Fibroblast of skin of left quadriceps (primary cell): ENCODE results near the gene RGS6.

Source experiments
- DNase-seq, 2 experiments: peaks; one replicate each; pipeline ENCODE4 v3.0.0-alpha.2; 2013; ENCODE audit warnings: low read depth in 2 of 2

Gene RGS6

DNA sequence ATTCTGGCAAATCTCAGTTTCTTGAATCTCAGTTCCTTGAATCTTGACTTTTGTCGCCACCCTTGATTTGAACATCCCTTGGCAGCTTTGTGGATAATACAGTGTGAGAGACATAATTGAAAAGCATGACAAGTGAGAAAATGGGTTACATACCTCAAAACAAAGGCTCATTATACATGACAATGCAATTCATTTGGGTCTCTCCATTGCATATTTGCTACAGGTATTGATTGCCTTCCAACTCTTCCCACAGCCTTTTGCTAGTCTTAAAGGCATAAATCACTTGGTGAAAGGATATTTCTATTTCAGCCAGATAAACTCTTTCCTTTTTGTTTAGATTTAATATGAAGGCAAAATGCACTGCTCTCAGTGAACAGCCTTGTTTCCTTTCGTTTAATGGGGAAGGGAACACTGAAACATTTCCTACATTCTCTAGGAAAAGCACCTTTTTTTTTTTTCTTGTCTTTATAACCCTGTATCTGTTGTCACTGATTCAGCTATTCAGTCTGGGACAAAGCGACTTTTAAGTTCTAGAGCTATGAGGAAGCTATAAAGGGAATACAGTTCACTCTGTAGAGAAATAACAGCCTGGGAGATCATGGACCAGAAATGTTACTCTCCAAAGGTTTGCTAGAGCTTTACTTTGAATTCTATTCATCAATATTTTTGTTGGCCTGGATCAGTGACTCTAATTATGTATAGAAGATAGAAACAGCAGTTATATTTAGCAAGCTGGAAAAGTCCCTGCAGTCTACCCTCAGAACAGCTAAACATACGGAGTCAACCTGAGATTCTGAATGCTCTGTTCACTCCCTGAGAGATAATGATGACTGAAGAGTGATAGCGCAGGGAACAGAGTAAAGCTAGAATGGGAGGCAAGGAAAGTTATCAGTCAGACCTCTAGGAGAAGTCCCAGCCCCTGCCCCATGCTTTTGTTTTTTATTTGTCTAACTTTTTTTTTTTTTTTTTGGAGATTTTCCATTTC lies 311.4 kb downstream of the RGS6 start:
- no peak for DNase-seq

DNA sequence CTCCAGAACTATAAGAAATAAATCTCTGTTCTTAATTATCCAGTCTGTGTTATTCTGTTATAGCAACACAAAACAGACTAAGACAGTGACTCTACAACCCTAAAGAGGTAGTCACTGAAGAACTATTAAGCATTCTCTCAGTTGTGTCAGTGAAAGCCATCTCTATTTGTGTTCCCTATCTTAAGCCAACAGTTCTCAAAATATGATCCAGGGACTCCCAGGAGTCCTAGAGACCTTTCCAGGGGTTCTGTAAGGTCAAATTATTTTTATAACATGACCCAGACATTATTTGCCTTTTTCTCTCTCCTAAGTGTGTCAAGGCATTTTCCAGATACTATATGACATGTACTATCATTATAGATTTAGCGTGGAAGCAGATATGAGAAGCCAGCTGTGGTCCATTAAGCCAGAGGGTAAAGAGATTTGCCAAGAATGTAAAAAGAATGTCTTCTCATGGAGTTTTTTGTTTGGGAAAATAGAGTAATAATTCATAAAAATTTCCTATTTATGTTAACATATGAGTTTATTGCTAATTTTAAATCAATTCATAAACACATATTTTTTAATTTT lies 315.8 kb downstream of the RGS6 start:
- DNase-seq = no peak

DNA sequence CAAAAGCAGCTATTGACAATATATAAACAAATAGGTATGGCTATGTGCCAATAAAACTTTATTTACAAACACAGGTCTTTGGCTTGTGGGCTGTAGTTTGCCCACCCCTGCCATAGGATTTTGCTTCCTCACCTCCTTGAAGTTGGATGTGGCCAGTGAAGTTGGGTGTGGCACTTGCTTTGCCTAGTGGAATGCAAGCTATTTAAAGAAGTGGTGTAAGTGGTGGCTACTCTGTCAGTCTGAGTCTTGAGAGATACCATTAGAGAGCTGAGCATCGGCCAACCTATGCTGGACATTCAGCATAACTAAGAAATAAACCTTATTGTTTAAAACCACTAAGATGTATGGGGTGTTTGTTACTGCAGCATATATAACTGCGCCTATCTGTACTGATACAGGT lies 321.3 kb downstream of the RGS6 start:
- DNase-seq = no peak

DNA sequence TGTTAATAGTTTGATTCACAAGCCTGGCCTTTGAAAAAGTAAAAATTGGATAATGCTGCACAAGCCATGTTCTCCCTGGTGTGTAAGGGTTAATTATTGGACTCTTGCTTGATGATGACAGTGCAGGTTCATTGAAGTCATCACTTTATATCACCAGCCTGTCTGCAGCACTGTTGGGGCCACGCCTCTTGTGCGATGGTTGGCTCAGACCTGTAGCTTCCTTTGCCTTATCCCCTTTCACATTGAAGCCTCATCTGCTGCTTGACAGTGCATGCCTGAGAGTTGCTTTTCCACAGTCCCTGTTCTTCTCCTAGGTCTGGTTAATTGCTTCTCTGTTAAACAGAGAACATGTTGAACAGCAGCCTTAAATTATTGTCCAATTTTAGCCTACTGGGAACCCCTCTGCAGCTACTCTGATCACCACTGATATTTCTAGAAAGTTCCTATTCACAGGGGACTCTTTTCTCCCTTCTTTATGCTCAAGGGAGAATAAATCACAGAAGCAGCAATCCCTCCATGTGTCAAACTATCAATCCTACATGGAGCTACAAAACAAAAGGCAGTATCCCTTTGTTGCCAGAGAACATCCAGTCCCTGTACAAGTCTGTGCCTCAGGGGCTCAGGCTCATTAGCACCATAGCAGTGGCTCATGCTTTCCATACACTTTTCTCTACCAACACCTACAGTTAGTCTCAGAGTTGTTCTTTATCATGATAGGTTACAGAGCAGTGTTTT lies 322.1 kb downstream of the RGS6 start:
- DNase-seq = no peak

DNA sequence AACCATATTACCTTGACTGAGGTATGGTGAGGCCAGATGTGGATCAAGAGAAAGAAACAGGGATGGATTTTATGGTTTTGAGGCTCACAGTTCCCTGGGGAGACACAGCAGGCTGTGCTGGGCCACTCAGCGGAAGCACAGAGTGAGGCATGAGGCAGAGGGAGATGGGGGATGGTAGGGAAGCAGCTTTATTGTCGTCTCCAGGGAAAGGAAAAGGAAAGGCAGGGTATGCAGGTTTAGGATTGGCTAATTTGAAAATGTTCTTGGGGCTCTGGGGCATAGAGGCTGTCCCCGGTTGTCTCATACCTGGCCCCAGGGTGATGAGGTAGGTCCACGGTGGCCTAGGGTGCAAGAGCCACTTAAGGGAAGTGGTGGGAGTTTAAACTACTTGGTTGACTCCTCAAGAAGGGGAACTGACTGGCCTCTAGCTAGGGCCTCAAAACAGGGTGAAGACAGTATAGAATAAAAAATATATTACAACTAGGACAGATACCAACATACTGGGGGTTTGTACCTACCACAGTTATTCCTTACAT lies 322.8 kb downstream of the RGS6 start:
- no peak for DNase-seq

DNA sequence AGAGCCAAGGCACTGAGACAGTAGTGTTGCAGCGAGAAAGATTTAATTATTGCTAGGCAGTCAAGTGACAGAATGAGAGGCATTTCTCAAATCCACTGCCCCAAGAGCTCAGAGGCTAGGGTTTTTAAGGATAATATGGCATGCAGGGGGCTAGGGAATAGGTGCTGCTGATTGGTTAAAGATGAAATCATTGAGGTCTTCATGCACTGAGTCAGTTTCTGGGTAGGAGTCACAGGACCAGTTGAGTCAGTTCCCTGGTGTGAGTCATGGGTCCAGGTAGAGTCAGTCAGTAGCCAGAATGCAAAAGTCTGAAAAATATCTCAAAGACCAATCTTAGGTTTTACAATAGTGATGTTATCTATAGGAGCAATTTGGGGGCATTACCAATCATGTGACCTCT lies 323.8 kb downstream of the RGS6 start:
- no peak for DNase-seq

DNA sequence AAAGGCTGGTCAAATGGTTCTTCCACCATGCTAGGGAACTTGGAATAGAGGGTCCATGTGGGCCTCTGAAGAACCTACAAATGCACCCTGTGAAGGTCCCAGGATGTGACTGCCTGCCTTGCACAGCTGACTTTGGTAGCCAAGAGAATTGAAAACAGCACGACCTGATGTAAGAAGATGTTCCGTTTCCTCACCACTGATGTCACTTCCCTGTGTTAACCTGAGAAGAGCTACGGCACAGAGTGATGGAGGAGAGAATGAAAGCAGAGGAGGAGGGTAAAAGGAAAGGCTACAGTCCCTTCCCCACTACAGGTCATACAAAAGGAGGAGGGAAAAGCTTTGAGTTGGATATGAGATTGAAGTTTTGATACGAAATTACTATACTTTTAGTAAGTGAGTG lies 328.8 kb downstream of the RGS6 start:
- DNase-seq = no peak

DNA sequence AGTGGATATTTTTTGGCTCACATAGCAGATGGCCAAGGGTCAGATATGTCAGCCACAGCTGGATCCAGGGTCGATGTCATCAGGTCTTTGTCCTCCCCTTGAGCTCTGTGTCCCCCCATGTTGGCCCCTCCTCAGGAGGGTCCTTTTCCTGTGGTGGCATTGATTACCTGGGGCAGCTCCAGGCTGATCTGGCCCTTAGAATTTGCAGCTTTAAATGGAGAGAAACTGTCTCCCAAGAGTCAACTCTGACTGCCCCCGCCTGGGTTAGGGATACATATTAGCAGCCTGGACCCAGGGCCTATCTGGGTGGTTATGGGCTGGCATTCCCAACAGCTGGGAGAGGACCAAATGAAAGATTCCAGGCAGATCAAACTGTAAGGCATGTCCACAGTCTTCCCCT lies 330.5 kb downstream of the RGS6 start:
- no peak for DNase-seq

DNA sequence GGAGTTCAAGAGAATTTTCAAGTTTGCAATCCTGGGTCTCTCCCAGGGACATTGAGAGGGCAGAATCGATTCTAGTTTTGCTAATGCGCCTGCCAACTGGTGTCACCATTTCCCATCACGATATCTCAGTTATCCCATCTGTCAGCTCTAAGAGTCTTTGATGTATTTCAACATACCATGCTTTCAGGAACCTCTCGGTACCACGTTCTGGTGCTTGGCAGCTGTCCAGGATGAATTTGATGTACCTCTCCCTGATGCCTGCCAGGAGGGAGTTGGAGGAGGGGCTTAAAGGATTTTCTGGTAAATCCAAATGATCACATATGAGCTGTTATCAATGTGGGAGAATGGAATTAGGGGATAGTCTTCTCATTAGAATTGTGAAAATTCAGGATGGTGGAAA lies 332.5 kb downstream of the RGS6 start:
- no peak for DNase-seq

DNA sequence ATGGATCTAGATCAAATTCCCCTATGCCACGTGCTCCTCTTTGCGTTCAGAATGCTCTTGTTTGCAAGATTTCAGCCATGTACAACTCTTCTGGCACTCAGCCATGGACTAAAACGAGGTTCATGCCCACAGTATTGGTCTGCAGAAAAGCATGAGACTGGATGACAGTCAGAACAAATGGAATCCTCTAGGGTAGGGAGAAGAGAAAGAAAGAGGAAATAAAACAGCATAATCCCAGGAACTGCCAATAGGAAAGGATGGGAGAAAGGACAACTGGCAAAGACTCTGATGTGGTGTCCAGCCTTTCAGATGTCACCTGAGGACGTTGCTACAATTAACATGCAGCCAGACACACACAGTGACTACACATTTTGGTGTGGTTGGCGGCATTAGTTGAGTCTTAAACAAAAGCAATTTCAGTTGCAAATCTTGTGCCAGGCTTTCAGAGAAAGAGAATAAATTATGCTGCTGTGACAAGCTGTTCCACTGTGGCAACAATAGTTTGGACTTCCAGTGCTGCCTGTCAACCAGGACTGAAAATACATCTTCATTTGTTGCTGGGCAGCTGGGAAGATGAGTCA lies 338.0 kb downstream of the RGS6 start:
- no peak for DNase-seq

DNA sequence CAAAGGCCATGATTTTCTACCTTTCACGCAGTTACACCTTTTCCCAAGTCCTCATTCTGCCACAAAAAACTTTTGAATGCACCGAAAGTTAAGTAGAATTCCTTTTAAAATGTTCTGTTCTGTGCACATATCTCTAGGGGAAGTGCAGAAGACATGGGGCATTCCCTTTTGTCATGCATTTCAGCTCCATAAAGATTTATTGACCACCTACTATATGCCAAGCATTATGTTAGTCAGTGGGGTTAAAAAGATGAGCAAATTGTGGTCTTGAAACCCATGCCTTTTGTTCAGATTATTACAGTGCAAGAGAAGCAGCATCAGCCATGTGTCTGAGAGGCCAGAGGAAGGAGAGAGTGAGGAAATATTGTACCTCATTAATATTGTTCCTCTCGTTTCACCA lies 338.5 kb downstream of the RGS6 start:
- no peak for DNase-seq

DNA sequence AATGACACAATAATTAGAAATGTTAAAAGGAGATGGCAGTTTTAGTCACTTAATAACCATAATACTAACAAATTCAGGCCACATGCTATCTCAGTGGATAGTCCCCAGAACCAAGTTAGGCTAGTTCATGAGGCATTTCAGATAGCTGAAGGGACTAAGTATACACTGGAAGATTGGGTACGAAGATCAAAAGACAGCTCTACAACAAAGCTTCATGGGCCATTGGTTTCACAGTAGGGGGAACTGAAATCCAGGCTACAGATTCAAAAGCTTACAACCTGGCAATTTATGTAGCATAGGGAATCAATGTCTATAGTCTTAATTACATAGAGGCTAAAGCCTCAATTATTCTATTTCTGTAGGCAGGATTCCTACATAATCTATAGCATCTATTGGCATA lies 343.0 kb downstream of the RGS6 start:
- DNase-seq = no peak

DNA sequence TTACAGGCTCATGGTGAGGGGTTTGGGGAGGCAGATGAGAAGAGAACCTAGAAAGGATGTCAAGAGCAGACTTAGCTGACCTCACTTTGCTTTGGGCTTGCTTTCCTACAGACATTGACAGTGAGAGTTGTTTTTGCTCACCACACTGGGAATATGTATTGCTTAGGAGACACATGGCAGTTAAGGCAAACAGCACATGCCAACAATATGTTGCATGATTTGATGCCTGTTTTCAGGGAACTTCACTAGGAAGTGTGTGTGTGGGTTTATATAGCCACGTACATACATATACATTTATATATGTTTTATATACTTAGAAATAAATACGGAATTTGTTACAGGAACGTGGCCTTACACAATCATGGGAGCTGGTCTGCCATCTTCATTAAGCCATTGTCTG lies 346.1 kb downstream of the RGS6 start:
- DNase-seq = no peak

DNA sequence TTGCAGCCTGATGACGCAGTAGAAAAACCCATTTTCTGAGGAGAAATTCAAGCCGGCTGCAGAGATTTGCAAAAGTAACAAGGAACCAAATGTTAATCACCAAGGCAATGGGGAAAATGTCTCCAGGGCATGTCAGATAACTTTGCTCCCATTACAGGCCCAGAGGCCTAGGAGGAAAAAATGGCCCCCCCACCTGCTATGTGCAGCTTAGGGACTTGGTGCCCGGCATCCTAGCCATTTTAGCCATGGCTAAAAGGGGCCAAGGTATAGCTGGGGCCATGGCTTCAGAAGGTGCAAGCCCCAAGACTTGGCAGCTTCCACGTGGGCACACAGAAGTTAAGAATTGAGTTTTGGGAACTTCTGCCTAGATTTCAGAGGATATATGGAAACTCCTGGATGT lies 351.9 kb downstream of the RGS6 start:
- no peak for DNase-seq

DNA sequence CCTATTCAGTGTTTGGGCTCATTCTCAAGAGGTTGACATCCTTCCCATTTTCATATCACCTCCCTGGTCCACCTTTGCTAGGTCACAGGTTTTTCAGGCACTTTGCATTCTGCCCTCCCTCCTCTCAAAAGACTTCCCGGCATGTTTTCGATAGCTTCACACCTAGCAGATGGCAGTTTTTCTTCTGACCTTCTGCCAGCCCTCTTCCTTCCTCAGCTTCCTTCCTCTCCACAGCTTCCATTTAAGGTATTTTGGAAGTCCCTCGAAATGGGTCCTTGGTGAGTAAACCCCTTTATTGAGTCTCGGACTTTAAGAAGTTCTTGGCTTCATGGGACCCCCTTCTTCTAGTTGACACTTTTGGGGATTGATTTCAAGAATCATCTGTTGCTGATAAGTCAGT lies 358.0 kb downstream of the RGS6 start:
- no peak for DNase-seq

DNA sequence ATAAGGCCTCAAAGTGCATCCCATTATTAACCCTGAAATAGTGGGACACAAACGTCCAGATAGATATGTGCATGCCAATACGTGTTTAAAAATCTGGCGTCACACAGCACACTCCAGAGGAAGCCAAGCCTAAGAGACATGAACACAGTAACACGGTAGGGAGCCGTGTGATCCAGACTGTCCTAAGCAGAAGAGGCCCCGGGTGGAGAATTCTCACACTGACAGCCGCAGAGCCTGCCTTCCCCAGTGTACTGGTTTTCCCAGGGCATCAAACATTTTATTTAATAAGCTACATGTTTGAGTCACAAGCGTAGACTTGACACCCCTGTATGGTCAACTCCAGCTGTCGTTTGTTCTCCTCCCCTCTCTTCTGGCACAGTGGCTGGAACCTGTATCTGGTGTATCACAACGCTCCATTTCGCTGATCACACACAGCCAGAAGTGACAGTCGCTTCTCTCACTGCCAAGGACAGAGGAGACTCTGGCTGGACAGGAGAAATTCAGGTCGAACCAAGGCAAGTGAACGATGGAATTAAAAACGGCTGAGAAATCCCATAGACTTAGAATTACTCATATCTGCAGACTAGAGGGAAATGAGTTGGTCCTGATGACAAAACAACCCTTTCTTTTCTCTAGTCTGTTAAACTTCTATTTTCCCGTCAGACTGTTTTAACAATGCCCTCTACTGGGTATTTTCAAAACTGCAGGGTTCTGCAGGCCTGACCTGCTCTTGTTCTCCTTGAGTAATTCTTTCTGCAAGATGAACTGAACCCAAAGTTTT lies 359.9 kb downstream of the RGS6 start:
- DNase-seq = peak in 1 of 2 experiments; percentile 2

DNA sequence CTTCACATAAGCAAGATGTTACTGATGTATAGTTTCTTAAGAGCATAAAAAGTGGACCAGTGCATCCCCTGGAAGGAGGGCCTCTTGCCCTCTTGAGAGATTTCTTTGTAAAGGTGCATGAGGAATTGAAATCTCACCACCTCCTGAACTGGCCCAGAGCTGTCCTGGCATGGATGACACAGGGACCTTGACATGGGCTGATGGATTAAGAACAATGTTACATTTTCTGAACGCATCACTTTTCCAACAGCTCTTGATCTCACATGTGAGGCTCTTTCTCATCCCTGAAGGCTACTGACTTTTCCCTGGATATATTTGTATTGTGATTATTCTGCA lies 360.4 kb downstream of the RGS6 start:
- no peak for DNase-seq

DNA sequence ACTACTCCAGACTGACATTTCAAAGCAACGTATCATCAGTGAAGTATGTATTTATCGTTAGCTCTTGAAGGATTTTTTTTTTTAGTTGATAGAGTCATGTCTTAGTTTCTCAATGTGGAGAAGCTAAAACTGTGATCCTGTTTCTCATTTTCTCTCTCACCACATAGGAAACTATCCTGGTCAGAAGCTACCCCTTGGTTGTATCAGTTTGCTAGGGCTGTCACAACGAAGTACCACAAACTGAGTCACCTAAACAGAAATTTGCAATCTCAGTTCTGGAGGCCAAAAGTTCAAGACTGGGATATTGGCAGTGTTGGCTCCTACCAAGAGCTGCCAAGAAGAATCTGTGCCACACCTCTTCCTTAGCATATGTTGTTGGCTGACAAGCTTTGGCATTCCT lies 369.1 kb downstream of the RGS6 start:
- no peak for DNase-seq

DNA sequence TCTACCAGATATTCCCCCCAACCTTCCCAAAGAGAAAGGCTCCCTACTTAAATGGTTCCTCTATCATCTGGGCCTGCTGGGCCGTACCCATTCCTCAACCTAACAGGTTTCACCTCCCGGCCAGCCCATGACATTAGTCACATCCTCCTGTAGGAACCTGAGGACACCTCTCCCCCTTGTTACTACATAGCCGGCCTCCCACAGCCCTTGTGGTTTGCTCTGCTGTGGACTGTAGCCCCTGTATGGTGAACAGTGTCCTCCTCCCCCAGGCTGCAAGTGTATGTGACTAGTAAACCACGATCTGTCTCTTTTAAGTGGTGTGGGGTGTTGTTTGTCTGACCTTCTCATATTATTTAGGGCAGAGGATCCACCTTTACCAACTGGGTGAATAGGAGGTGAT lies 371.7 kb downstream of the RGS6 start:
- no peak for DNase-seq

DNA sequence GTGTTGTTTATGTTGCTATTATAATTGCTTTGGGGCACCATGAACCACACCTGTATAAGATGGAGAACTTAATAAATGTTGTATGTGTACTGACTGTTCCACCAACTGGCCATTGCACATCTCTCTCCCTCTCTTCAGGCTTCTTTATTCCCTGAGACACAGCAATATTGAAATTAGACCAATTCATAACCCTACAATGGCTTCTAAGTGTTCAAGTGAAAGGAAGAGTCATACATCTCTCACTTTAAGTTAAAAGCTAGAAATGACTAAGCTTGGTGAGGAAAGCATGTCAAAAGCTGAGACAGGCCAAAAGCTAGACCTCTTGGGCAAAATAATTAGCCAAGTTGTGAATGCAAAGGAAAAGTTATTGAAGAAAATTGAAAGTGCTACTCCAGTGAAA lies 373.3 kb downstream of the RGS6 start:
- DNase-seq = no peak

DNA sequence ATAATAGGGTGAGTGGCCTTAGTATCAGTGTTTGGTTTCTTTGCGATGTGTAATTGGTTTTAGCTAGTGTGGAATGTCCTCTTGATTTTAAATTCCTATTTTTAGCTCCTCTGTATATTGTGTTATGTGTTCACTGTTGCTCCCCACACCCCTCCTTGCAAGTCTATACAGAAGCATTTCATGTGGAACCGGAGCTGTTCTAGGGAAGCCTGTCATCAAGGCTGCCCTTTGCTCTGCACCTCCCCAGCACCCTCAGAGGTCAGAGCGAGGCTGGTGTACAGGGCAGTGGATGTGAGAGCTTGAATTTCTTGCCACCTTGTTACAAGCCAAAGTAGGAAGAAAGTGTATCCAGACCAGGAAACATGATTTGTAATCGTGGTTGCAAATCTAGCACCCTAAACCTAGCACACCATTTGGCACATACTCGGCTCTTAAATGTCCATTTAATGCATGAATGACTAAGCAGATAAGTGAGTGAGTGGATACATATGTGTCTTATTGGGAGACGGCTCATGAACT lies 376.8 kb downstream of the RGS6 start:
- DNase-seq = no peak
